ENCODE results near the gene EXOC4. TPM values are rescaled to one million over a fixed set of nuclear protein-coding genes. Genes with fewer than 3 reads are reported as not detected.

EXOC4 gene
- total and polyA plus RNA-seq, 2 of the 8 experiments (the other 6 are each of a cell fraction or from before 2014, with no cell fraction given): 27.0 to 67.3 TPM

DNA sequence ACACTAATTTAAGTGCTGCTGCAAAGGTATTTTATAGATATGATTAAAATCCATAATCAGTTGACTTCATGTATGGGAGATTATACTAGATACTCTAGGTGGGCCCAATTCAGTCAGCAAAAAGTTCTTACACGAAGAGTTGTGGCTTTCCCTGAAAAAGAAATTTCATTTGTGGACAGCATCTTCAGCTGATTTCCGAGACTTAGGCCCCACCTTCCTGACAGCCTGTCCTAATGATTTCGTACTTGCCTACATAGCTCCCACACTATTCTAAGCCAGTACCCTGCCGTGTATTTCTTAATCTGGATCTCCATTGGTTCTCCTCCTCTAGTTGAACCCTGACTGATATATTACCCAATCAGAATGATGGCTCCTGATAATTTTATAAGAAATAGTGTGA lies 297.9 kb downstream of the EXOC4 start:
- H3K9ac ChIP-seq (replicated peaks in 1 of 4; ENCODE audit: extremely low read depth in 1 of 4, low read depth in 3 of 4, low read length in 3 of 4): no peak overlapping the region
- no peak overlapping the region for H2BK20ac ChIP-seq (ENCODE audit: low read length)
- no peak overlapping the region for H2AFZ ChIP-seq (ENCODE audit: low read length)
- no peak overlapping the region for H4K8ac ChIP-seq (ENCODE audit: extremely low read depth, insufficient read depth, low read length)
- H4K5ac ChIP-seq (ENCODE audit: insufficient read length, low read depth, low read length): no peak overlapping the region
- H3K9me3 ChIP-seq (ENCODE audit: insufficient read depth in 2 of 2, low read depth in 1 of 2, low read length in 1 of 2): no peaks in the 10 kb centered on the region
- no peak for DNase-seq (ENCODE audit: low read depth in 1 of 2, low spot score in 2 of 2)
- no peaks in the 10 kb centered on the region for H3K79me1 ChIP-seq (ENCODE audit: low read depth, low read length)
- no peak overlapping the region for H3K4me3 ChIP-seq (ENCODE audit: extremely low read depth in 1 of 4, insufficient read depth in 2 of 4, low read depth in 3 of 4, low read length in 4 of 4)
- H3K56ac ChIP-seq (replicated peaks; ENCODE audit: insufficient read length, low read depth, low read length): no peak overlapping the region
- no peak overlapping the region for H2BK12ac ChIP-seq (ENCODE audit: low read depth, low read length)
- no peaks in the 10 kb centered on the region; the same call in 1 of the 2 replicates for H3K23me2 ChIP-seq (ENCODE audit: low read depth, low read length)
- H3K27me3 ChIP-seq (replicated peaks in 1 of 4; ENCODE audit: control insufficient read depth in 3 of 4, extremely low read depth in 1 of 4, insufficient read depth in 3 of 4, low read length in 3 of 4): no peaks in the 10 kb centered on the region
- no peak overlapping the region for H2AK5ac ChIP-seq (ENCODE audit: low read depth, low read length)
- H3K23ac ChIP-seq (ENCODE audit: insufficient read length): no peak overlapping the region
- no peak overlapping the region for H4K91ac ChIP-seq (replicated peaks; ENCODE audit: insufficient read length, low read length)
- H3K4me2 ChIP-seq (ENCODE audit: insufficient read depth in 1 of 2, low read depth in 2 of 2, low read length in 2 of 2): no peak overlapping the region
- no peak overlapping the region for H2BK5ac ChIP-seq (ENCODE audit: low read depth, low read length)
- no peak overlapping the region for H2BK120ac ChIP-seq (replicated peaks; ENCODE audit: low read depth, low read length)
- ChIA-PET POLR2A (ENCODE audit: partially characterized antibody) (no interaction called here), CTCF (ENCODE audit: partially characterized antibody) (interaction anchor here (0.6 kb wide), 1 partner anchor 596 kb away, joined by 5 read pairs; no protein-coding TSS in a partner anchor)
- H4K20me1 ChIP-seq (replicated peaks in 1 of 2; ENCODE audit: control insufficient read depth in 1 of 2, insufficient read depth in 2 of 2, low read length in 2 of 2): peaks cover 0 to 2% of the 10 kb centered on the region in 2 experiments
- FAIRE-seq: no peak
- H3K4me1 ChIP-seq (replicated peaks in 1 of 4; ENCODE audit: control insufficient read depth in 3 of 4, insufficient read depth in 4 of 4, low read length in 3 of 4): no peaks in the 10 kb centered on the region
- no peak overlapping the region for H3K4ac ChIP-seq (replicated peaks; ENCODE audit: insufficient read length, low read depth, low read length)
- no peak overlapping the region for H2BK15ac ChIP-seq (ENCODE audit: low read length)
- H3K79me2 ChIP-seq (ENCODE audit: control insufficient read depth in 1 of 2, insufficient read depth in 2 of 2, low read length in 2 of 2): no peaks in the 10 kb centered on the region
- H3K18ac ChIP-seq (ENCODE audit: extremely low read depth, low read length): no peak overlapping the region
- 86% methylated on average over 4 of the region's 4 CpGs; no CpG with 5 or more reads in 1 of the 2 experiments for WGBS, 2 experiments (ENCODE audit: extremely low coverage in 1 of 2, insufficient coverage in 1 of 2, insufficient read length in 1 of 2, insufficient replicate concordance in 2 of 2, low coverage in 1 of 2, low lambda C conversion rate in 2 of 2, missing lambda C conversion rate in 1 of 2)
- H3K14ac ChIP-seq (ENCODE audit: insufficient read length): no peak overlapping the region
- no peaks in the 10 kb centered on the region for H3K36me3 ChIP-seq (ENCODE audit: control insufficient read depth in 2 of 4, insufficient read depth in 4 of 4, low read length in 3 of 4)
- TF ChIP-seq, protein P1, sequence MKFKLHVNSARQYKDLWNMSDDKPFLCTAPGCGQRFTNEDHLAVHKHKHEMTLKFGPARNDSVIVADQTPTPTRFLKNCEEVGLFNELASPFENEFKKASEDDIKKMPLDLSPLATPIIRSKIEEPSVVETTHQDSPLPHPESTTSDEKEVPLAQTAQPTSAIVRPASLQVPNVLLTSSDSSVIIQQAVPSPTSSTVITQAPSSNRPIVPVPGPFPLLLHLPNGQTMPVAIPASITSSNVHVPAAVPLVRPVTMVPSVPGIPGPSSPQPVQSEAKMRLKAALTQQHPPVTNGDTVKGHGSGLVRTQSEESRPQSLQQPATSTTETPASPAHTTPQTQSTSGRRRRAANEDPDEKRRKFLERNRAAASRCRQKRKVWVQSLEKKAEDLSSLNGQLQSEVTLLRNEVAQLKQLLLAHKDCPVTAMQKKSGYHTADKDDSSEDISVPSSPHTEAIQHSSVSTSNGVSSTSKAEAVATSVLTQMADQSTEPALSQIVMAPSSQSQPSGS (IDR thresholded peaks at IDR 0.05; ENCODE audit: low read length): no peak
- TF ChIP-seq FOSL1 (IDR thresholded peaks at IDR 0.05; ENCODE audit: insufficient read depth, low read depth, low read length) (no peak), CBX5 (IDR thresholded peaks at IDR 0.05; ENCODE audit: low read depth, low read length) (no peak), KDM1A (IDR thresholded peaks at IDR 0.05; ENCODE audit: borderline replicate concordance, low read length) (no peak), RBBP5 (IDR thresholded peaks at IDR 0.05; ENCODE audit: borderline replicate concordance, low read depth, low read length) (no peak), YY1 (IDR thresholded peaks at IDR 0.05; ENCODE audit: low read depth, low read length) (no peak), RAD21 (IDR thresholded peaks at IDR 0.05 in 1 of 2, conservative IDR thresholded peaks at IDR 0.05 in 1 of 2; ENCODE audit: low read depth in 2 of 2, low read length in 2 of 2) (no peak), TAF1 (IDR thresholded peaks at IDR 0.05; ENCODE audit: low read depth, low read length) (no peak), TCF12 (IDR thresholded peaks at IDR 0.05; ENCODE audit: low read depth, low read length) (no peak), JUN (IDR thresholded peaks at IDR 0.05; ENCODE audit: low read depth, low read length) (no peak)
- TF ChIP-seq, protein P2, sequence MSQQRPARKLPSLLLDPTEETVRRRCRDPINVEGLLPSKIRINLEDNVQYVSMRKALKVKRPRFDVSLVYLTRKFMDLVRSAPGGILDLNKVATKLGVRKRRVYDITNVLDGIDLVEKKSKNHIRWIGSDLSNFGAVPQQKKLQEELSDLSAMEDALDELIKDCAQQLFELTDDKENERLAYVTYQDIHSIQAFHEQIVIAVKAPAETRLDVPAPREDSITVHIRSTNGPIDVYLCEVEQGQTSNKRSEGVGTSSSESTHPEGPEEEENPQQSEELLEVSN (IDR thresholded peaks at IDR 0.05): no peak
- H3K27ac ChIP-seq (ENCODE audit: low read depth, low read length): no peak overlapping the region
